ENCODE results near the gene CD101.

DNA sequence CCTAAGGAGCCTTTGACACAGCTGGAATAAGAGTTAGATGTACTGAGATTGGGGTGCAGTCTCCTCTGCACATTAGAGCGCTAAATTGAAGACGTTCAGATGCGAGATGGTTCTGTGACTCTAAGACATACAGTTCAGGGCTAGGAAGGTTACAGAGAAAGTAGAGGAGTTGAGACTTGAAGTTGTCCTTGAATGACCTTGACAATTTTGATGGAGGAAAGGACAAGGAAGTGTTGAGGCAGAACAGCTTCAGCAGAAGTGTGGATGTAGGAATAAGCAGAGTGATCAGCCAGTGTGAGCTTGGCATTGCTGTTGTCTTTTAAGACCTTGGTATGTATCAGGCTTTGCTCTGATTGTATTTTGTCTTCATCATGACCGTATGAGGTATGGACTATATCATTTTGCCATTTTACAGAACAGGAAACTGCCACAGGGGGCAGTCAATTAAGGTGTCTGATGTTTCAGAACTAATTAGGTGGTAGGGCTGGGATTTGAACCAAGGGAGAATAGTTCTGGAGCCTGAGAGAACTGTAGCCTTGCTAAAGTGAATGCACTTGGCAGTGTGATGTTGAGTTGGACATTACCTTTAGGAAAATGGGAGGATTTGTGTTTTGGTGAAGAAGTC, 67.8 kb downstream of the CD101 start:
- TF ChIP-seq, protein P1, sequence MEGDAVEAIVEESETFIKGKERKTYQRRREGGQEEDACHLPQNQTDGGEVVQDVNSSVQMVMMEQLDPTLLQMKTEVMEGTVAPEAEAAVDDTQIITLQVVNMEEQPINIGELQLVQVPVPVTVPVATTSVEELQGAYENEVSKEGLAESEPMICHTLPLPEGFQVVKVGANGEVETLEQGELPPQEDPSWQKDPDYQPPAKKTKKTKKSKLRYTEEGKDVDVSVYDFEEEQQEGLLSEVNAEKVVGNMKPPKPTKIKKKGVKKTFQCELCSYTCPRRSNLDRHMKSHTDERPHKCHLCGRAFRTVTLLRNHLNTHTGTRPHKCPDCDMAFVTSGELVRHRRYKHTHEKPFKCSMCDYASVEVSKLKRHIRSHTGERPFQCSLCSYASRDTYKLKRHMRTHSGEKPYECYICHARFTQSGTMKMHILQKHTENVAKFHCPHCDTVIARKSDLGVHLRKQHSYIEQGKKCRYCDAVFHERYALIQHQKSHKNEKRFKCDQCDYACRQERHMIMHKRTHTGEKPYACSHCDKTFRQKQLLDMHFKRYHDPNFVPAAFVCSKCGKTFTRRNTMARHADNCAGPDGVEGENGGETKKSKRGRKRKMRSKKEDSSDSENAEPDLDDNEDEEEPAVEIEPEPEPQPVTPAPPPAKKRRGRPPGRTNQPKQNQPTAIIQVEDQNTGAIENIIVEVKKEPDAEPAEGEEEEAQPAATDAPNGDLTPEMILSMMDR (IDR thresholded peaks at IDR 0.05): no peak
- TF ChIP-seq POLR2AphosphoS5 (IDR thresholded peaks at IDR 0.05): no peak
